Fibroblast of skin of scalp (primary cell): ENCODE measurements around the gene FOXL1.
A peak's percentile ranks its signal among the peaks of the same experiment; 100 is the strongest.
"Not testable (repeated sequence)": the region's sequence is repeated elsewhere in the genome, so short reads cannot be mapped to it uniquely, and the experiment has no call there.

Experiments
- DNase-seq: peaks from one replicate; pipeline ENCODE4 v3.0.0-alpha.2; 2013

Gene FOXL1

GRCh38 chr16:86581458-86581857 is 3.1 kb downstream of the FOXL1 start:
- DNase-seq, result no peak

DNA sequence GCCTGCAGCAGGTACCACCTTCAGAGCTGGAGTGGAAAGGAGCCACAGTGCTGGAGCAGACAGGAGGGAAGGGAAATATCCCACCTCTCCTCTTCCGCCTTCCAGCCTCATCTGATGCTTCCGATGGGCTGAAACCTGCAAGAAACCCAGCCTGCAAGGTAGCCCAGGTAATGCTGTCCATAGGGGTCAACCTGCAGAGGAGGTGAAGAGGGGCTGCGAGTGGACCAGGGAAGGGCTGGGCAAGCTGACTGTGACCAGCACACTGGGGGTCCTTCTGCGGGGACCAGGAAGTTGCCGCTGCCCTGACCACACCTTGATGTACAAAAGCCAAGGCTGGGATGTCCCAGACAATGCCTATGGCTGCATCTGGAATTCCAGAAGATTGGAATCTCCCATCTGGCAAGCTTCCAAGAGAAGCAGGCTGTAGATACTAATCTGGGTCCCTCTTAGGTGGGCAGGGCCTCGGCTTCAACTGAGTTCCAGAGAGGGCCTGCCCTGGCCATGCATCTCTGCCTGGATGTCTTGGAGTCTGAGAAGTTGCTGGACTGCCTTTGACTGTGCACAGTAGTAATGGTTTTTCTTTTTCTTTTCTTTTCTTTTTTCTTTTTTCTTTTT is 5.8 kb downstream of the FOXL1 start:
- peak; percentile 75 for DNase-seq

DNA sequence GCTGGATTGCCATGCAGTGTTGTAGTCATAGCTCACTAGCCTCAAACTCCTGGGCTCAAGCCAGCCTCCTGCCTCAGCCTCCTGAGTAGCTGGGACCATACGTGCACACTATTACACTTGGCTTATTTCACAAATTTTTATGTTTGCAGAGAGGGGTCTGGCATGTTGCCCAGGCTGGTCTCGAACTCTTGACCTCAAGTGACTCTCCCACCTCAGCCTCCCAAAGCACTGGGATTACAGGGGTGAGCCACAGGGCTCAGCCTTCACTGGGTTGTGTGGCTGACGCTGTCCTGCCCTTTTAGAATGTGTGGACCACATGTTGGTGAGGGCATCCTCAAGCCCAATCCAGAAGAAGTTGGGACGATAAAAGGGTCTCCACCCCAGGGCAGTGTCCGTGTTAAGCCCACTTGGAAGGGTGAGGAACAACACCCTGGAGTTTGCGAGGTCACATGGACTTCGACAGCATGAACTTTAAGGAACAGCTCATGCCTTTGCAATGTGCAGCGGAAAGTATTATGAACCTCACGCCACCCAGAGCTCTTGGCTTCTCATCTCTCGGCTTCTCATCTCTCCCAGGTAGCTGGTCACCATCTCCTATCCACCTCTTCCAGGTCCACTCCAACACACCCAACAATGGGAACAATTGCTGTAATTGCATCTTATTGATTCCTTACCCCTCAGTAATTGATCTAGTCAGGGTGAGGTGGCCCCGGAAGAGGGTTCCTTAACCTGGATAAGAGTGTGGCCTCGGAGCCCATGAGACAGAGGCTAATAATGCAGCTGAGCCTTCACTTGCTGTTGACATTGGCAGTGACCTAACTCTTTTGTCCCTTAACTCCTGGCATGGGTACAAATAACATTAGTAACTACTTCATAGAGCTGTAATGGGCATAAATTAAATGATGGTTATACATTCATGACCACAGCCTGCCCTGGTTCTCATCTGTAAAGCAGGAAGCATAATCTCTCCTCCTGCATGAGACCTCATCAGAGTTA is 6.7 kb downstream of the FOXL1 start:
- DNase-seq, result peak; percentile 75

DNA sequence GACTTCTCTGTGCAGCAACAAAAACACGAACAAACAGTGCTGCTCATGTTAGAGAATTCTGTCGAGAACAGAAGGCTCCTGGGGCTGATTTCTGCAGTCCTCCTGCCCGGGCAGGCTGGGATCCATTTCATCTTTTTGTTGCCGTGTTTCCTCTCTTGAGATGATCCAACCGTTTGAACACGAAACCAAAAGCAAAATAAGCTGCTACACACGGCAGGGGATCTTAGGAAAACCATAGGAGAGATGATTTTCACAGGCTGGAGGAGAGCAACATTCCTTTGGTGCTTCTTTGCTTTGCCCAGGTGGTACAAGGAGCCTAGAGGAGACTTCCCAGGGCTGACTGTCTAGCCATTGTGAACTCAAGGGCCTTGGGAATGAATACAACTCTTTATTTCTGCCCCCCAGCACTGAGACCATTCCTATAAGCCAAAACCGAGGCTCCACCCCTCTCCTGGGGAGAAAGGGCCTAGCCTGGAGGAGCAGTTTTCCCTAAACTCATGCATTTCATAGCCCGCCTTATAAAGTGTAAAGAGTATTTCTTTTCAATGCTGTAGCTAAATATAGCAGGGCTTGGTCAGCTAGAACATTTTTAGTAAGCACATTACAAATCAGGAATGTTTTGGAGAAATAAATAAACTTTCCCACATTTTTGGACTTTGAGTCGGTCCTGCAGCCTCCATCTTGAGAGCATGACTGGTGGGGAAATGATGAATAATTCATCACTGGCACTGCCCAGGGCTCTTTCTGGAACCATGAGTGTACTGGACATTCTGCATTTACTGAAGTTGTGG is 7.7 kb downstream of the FOXL1 start:
- DNase-seq, result peak; percentile 93

GRCh38 chr16:86587487-86587886 is 9.1 kb downstream of the FOXL1 start:
- no peak for DNase-seq

DNA sequence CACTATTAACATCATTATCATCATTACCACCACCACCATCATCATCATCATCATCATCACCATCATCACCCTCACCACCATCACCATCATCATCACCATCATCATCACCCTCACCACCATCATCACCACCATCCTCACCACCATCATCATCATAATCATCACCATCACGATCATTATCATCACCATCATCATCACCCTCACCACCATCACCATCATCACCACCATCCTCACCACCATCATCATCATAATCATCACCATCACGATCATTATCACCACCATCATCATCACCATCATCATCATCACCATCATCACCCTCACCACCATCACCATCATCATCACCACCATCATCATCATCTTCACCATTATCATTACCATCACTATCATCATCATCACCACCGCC is 9.6 kb downstream of the FOXL1 start:
- DNase-seq, result not testable (repeated sequence)

DNA sequence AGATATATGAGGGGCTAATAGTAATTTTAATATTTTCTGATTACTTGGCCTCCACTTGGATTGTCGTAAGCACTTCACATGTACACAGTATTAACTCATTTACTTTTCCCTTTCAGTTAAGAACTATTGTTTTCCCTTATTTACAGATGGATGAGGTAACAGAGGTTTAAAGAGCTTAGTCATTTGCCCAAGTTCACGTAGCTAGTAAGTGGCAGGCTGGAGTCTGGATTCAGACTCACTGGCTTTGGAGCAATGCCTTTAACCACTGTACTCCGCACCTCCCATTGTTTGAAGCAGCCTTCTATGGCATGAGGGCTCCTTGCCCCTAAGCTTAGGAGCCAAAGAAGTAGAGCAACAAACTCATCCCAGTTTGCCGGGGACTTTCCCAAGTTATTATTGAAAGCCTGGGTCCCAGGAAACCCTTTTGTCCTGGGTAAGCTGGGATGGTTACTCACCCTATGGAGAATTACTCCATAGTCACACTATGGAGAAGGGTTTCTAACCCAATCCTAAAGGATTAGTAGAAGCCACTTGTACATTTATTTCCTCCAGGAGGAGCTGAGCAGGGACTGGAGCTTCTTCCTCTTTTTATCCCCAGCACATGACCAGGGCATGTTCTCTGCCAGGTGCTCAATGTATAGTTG is 12.3 kb downstream of the FOXL1 start:
- peak; percentile 75 for DNase-seq

- no peak for DNase-seq
Observed at GRCh38 chr16:86591270-86591669, 12.9 kb downstream of the FOXL1 start.

DNA sequence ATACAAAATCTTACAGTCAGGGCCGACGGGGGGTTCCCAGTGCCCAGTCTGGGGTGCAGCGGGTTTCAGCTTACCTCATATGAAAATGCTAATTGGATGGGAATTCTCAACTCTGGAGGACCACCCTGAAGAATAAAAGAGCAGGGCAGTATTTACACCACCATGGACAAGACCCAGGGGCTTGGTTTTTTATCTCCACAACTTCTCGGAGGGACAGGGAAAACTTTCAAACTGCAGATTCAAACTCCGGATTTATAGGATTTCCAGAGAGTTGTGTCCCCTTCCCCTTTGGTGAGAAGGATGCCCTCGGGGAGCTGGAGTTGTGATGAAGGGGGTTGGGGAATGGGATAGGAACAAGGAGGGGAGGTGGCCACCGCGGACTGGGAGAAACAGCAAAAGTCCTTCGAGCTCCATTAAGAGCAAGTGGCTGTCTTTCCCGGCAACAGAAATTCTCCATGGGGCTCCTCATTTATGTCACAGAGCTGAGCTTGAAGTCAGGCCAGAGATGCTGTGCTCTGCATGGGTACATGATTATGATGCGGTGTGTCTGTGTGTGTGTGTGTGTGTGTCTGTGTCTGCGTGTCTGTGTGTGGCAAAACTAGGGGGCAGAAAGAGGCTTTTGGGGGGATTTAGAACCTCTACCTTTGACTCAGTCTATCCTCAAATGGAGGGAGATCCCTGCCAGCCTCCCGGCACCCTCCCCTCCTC is 15.7 kb downstream of the FOXL1 start:
- peak; percentile 42 for DNase-seq

GRCh38 chr16:86594721-86595120 is 16.4 kb downstream of the FOXL1 start:
- peak; percentile 83 for DNase-seq

- DNase-seq, result peak; percentile 58
Observed at GRCh38 chr16:86595983-86596605, 17.7 kb downstream of the FOXL1 start.

GRCh38 chr16:86597126-86597879 is 19.0 kb downstream of the FOXL1 start:
- DNase-seq, result no peak

- peak; percentile 85 for DNase-seq
Observed at GRCh38 chr16:86597880-86598606, 19.7 kb downstream of the FOXL1 start.

GRCh38 chr16:86598607-86599565 is 20.5 kb downstream of the FOXL1 start:
- peak; percentile 85 for DNase-seq

DNA sequence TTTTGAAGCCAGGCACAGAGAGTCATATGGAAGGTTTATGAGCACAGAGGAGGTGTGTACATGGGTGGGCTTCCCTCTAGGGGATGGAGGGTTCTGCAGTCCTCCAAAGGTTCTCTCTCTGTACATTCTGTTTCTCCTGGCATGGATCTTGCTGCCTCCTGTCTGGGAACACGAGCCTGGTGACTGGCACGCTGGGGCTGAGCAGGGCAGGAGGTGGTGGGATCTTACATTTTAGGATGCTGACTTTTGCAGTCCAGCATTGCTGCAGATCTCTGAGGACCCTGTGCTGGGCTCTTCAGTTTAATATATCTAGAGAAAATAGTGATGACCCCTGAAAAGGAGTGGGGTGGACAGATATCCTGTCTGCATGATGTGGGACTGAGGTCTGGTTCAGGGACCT is 23.0 kb downstream of the FOXL1 start:
- DNase-seq, result no peak

- no peak for DNase-seq
Observed at GRCh38 chr16:86602521-86602920, 24.2 kb downstream of the FOXL1 start.

DNA sequence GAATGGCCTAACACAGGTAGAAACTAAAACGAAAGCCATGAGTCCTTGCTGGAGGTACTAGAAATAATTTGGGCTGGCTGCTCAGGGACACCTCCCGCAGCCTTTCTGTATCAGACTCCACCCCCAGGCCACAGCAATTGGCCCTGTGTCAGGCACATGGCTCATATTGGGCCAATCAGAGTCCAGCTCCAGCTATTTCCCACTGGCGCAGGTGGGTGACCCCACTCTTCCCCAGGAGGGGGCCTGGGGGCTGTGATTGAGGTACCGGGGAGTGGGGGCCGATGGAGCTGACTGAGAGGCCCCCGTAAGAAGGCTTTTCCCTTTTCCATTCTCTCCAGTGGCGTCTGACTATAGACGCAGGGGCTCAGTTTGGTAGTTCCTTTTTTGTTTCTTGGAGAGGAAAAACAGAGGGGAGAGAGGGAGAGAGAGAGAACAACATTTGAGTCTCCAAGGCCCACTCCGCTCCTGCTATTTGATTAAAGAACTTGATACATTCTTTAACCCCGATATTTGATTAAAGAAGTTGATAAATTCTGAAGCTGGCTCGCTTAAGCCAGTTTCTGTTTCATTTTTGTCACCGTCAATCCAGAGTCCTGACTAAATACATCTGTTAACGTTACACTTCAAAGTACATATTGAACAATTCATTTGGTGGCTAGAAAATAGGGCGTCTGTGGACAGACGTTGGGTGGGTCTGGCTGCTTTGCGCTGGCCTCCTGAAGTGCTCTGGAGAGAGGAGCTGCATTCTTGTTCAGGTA is 26.3 kb downstream of the FOXL1 start:
- DNase-seq, result no peak

- no peak for DNase-seq
Observed at GRCh38 chr16:86605950-86606349, 27.6 kb downstream of the FOXL1 start.
